K562 (cell line): Measurements from ENCODE around the gene SUV39H2. TPM values are rescaled to one million over a fixed set of nuclear protein-coding genes. Genes with fewer than 3 reads are reported as not detected.

ENCODE experiments used
- ADNP ChIP-seq: fragments of 200-800 bp; sonication (Bioruptor generic); IDR thresholded peaks from 2 replicates; pipeline ENCODE4 v1.6.1; 2016; ENCODE audit warnings: missing genetic modification characterization, missing compliant biosample characterization
- CCNT2 ChIP-seq: IDR thresholded peaks from 2 replicates; pipeline ENCODE4 v1.6.1; 2011; ENCODE audit warnings: borderline replicate concordance, low read depth, mild to moderate bottlenecking, moderate library complexity, mixed read lengths, low read length; ENCODE audit not compliant: insufficient read length; ENCODE audit errors: extremely low read depth
- CEBPB ChIP-seq: fragments of 450-650 bp; IDR thresholded peaks from 2 replicates; pipeline ENCODE4 v1.6.1; 2016; ENCODE audit warnings: missing genetic modification characterization, missing compliant biosample characterization
- E2F5 ChIP-seq: sonication (generic); formaldehyde crosslinking; IDR thresholded peaks from 2 replicates; pipeline ENCODE4 v1.8.0; 2022; ENCODE audit warnings: mild to moderate bottlenecking, missing genetic modification reagents
- ESRRA ChIP-seq: fragments of 450-650 bp; IDR thresholded peaks from 2 replicates; pipeline ENCODE4 v1.6.1; 2014; ENCODE audit warnings: low read depth, mild to moderate bottlenecking, moderate library complexity, borderline replicate concordance
- ESRRB ChIP-seq: fragments of 250-450 bp; sonication (Bioruptor Pico); IDR thresholded peaks from 2 replicates; pipeline ENCODE4 v1.5.0; 2020; ENCODE audit warnings: mild to moderate bottlenecking, moderate library complexity, borderline replicate concordance
- FOXK2 ChIP-seq, 2 experiments: fragments of 450-650 bp; IDR thresholded peaks in 1 of 2; conservative IDR thresholded peaks in 1 of 2; 2 replicates each; pipeline ENCODE4 v1.6.1; 2016; ENCODE audit warnings: low read depth in 2 of 2, mild to moderate bottlenecking in 1 of 2
- HSF4 ChIP-seq: fragments of 250-450 bp; sonication (Bioruptor Pico); IDR thresholded peaks from 2 replicates; pipeline ENCODE4 v2.1.2; 2022; ENCODE audit warnings: mild to moderate bottlenecking, moderate library complexity, borderline replicate concordance
- MXD1 ChIP-seq: fragments of 250-450 bp; sonication (Bioruptor Pico); IDR thresholded peaks from 2 replicates; pipeline ENCODE4 v1.8.0; 2021; ENCODE audit warnings: borderline replicate concordance, mild to moderate bottlenecking, moderate library complexity; ENCODE audit not compliant: poor library complexity, severe bottlenecking
- NR4A1 ChIP-seq, 2 experiments: fragments of 250-450 bp in 1 of 2; fragments of 450-650 bp in 1 of 2; sonication (Bioruptor Pico) in 1 of 2; IDR thresholded peaks; 2 replicates each; pipeline versions ENCODE4 v1.4.0 to v1.6.1; 2016 to 2020; ENCODE audit warnings: mild to moderate bottlenecking in 2 of 2, missing compliant biosample characterization in 1 of 2, missing genetic modification characterization in 1 of 2, moderate library complexity in 1 of 2
- RBM34 ChIP-seq: fragments of 200-400 bp; formaldehyde crosslinking; IDR thresholded peaks from 2 replicates; pipeline ENCODE4 v1.6.1; 2018; ENCODE audit warnings: low read length, borderline replicate concordance; ENCODE audit not compliant: insufficient read depth
- RFX5 ChIP-seq: IDR thresholded peaks from 2 replicates; pipeline ENCODE4 v1.6.1; 2011; ENCODE audit warnings: low read depth, mild to moderate bottlenecking, improper control_type of control experiment, low read length
- SRSF9 ChIP-seq: fragments of 200-400 bp; formaldehyde crosslinking; IDR thresholded peaks from 2 replicates; pipeline ENCODE4 v1.6.1; 2017; ENCODE audit warnings: low read depth, low read length, borderline replicate concordance
- STAT5B ChIP-seq: fragments of 250-450 bp; sonication (Bioruptor Pico); IDR thresholded peaks from 2 replicates; pipeline ENCODE4 v1.8.0; 2021; ENCODE audit warnings: mild to moderate bottlenecking, inconsistent platforms
- XRCC4 ChIP-seq: IDR thresholded peaks from one replicate; pipeline ENCODE4 v1.6.1; 2011; ENCODE audit not compliant: insufficient read depth, insufficient read length; ENCODE audit errors: extremely low read depth
- ZBTB17 ChIP-seq: fragments of 450-650 bp; formaldehyde crosslinking; IDR thresholded peaks from 2 replicates; pipeline ENCODE4 v1.4.0; 2020; ENCODE audit warnings: mild to moderate bottlenecking
- ZNF121 ChIP-seq: sonication (generic); formaldehyde crosslinking; conservative IDR thresholded peaks from 2 replicates; pipeline ENCODE4 v1.8.0; 2022; ENCODE audit warnings: missing genetic modification reagents
- ZNF512 ChIP-seq: IDR thresholded peaks from 2 replicates; pipeline ENCODE4 v1.6.1; 2016; ENCODE audit warnings: missing genetic modification characterization, missing compliant biosample characterization
- ZNF696 ChIP-seq: fragments of 250-450 bp; sonication (Bioruptor Pico); conservative IDR thresholded peaks from 2 replicates; pipeline ENCODE4 v1.4.0; 2020; ENCODE audit warnings: mild to moderate bottlenecking, moderate library complexity
- polyA plus RNA-seq, 8 experiments: library from polyadenylated mRNA; depleted of rRNA in 4 of 8; stranded (reverse) in 5 of 8; unstranded in 3 of 8; fragments of >200 nt; fragmentation: Nextera tagmentation in 2 of 8; fragmentation: Illumina TruSeq in 1 of 8; extraction: Ambion mirVana in 2 of 8; extraction: Trizol in 1 of 8; gene quantifications; 2 replicates each; pipeline versions ENCODE4 v1.2.1 to v1.2.3, GENCODE V29; 2011 to 2014; ENCODE audit warnings: inconsistent platforms in 1 of 8, missing spikeins in 1 of 8
- total RNA-seq, 7 experiments: library from RNA; depleted of rRNA in 6 of 7; stranded (reverse); fragments of >200 nt in 6 of 7; fragmentation: Illumina TruSeq in 2 of 7; extraction: Trizol in 2 of 7; gene quantifications; 2 replicates each; pipeline versions ENCODE4 v1.2.1 to v1.2.3, GENCODE V29; 2011 to 2021; ENCODE audit warnings: low replicate concordance in 1 of 7
- TF ChIP-seq, protein P1 (sequence below): sonication (generic); formaldehyde crosslinking; IDR thresholded peaks from 2 replicates; pipeline ENCODE4 v1.8.0; 2022; ENCODE audit warnings: missing genetic modification reagents, mild to moderate bottlenecking, moderate library complexity, borderline replicate concordance
- TF ChIP-seq, protein P2 (sequence below): sonication (generic); formaldehyde crosslinking; IDR thresholded peaks from 2 replicates; pipeline ENCODE4 v1.8.0; 2023; ENCODE audit warnings: mild to moderate bottlenecking, missing genetic modification reagents

Gene SUV39H2
- total and polyA plus RNA-seq, 9 of the 15 experiments (the other 6 are each of a cell fraction or from before 2014, with no cell fraction given): 24.1 to 54.3 (median 41.3) TPM

DNA sequence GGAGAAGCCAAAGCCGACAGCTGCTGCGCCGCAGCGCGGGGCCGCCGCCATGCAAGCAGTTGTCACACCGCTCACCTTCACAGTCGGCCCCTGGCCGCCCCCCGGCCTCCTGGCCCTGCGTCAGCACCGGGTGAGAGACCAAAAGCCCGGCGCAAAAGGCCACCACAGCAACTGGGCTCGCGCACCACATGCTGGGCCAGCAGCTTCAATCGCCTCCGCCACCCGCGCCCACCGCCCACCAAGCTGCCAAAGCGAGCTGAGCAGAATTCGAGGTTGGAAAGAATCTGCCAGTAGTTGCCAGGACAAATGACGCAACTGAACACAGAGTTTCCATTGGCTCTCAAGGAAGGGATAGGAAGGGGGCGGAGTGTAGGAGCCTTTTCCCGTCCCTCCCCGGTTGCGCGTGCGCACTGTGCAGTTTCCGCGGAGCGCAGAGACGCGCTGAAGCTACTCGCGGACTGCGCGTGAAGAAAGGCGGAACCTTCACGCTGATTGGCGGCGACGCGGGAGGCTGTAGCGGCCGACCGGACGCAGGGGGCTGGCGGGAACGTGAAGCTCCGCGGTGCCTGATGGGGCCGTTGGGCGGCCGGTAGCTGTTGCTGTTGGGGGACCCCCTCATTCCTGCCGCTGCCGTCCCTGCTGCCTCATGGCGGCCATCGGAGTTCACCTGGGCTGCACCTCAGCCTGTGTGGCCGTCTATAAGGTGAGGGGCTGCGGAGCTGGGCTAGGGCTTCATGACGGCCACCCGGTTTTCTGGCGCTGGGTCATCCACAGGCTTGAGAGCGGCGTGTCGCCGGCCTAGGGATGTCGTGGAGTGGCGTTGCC lies 40.7 kb upstream of the SUV39H2 start, which contains the start of the genes CDNF, HSPA14 and MSANTD7 (continued):
- TF ChIP-seq ZNF512 (tag) (no peak), ZBTB17 (no peak), STAT5B (CRISPR knock-in tag) (no peak), ESRRB (CRISPR knock-in tag) (no peak), ZNF696 (CRISPR knock-in tag) (no peak), SRSF9 (no peak), CEBPB (tag) (peak; percentile 82), FOXK2 (conservative IDR thresholded peaks at IDR 0.05 in 1 of 2, IDR thresholded peaks at IDR 0.05 in 1 of 2; ENCODE audit: low read depth in 2 of 2) (peak; percentile 47 to 64; a peak in 3 of 4 replicates), XRCC4 (no peak), RFX5 (peak; percentile 99), HSF4 (no peak), NR4A1 (CRISPR knock-in tag; IDR thresholded peaks at IDR 0.05) (no peak), NR4A1 (tag; IDR thresholded peaks at IDR 0.05) (no peak), CCNT2 (no peak), ADNP (no peak), ZNF121 (no peak), MXD1 (no peak), RBM34 (no peak), E2F5 (no peak), ESRRA (peak; percentile 14; the same call in 1 of the 2 replicates)
- TF ChIP-seq, protein P1, sequence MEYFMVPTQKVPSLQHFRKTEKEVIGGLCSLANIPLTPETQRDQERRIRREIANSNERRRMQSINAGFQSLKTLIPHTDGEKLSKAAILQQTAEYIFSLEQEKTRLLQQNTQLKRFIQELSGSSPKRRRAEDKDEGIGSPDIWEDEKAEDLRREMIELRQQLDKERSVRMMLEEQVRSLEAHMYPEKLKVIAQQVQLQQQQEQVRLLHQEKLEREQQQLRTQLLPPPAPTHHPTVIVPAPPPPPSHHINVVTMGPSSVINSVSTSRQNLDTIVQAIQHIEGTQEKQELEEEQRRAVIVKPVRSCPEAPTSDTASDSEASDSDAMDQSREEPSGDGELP (CRISPR knock-in tag): peak; percentile 72
- TF ChIP-seq, protein P2, sequence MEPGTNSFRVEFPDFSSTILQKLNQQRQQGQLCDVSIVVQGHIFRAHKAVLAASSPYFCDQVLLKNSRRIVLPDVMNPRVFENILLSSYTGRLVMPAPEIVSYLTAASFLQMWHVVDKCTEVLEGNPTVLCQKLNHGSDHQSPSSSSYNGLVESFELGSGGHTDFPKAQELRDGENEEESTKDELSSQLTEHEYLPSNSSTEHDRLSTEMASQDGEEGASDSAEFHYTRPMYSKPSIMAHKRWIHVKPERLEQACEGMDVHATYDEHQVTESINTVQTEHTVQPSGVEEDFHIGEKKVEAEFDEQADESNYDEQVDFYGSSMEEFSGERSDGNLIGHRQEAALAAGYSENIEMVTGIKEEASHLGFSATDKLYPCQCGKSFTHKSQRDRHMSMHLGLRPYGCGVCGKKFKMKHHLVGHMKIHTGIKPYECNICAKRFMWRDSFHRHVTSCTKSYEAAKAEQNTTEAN (CRISPR knock-in tag): no peak
